ENCODE data around the gene PSMD14.

PSMD14 gene

GRCh38 chr2:161373942-161374341, 65.7 kb downstream of the PSMD14 start:
- no peak overlapping the region for H4K8ac ChIP-seq (ENCODE audit: low read length)
- H4K91ac ChIP-seq (ENCODE audit: low read length): no peak overlapping the region
- peaks cover 5% of the 10 kb centered on the region for H3K79me1 ChIP-seq (replicated peaks; ENCODE audit: low read length, poor library complexity, severe bottlenecking)
- no peak overlapping the region for H3K9ac ChIP-seq (ENCODE audit: low read length)
- no peak overlapping the region for H2BK120ac ChIP-seq (ENCODE audit: low read depth, low read length)
- H3K4me3 ChIP-seq (ENCODE audit: insufficient read depth in 1 of 2, low read depth in 1 of 2, low read length in 2 of 2): no peak overlapping the region
- no peak overlapping the region for H2AK5ac ChIP-seq (ENCODE audit: low read length, severe bottlenecking)
- no peaks in the 10 kb centered on the region for H3K9me3 ChIP-seq (ENCODE audit: control insufficient read depth, low read length)
- H3K27ac ChIP-seq (ENCODE audit: low read length, poor library complexity, severe bottlenecking): no peak overlapping the region
- no peak overlapping the region for H2AFZ ChIP-seq (ENCODE audit: low read depth, low read length)
- no peak overlapping the region for H3K18ac ChIP-seq (ENCODE audit: low read depth in 1 of 2, low read length in 2 of 2)
- no peaks in the 10 kb centered on the region for H3K4me1 ChIP-seq (ENCODE audit: control insufficient read depth, insufficient read depth, low read depth, low read length)
- no peak overlapping the region for H3K4me2 ChIP-seq (ENCODE audit: low read length, poor library complexity, severe bottlenecking)
- H3K36me3 ChIP-seq (ENCODE audit: control insufficient read depth in 1 of 2, insufficient read depth in 2 of 2, low read depth in 1 of 2, low read length in 2 of 2): peaks cover 2 to 54% of the 10 kb centered on the region in 2 experiments
- H3K4ac ChIP-seq (ENCODE audit: low read depth in 1 of 2, low read length in 2 of 2): no peak overlapping the region
- no peak overlapping the region for H3K14ac ChIP-seq (ENCODE audit: low read length in 2 of 2)
- H3K27me3 ChIP-seq (ENCODE audit: control insufficient read depth in 1 of 2, insufficient read depth in 1 of 2, low read length in 2 of 2): no peaks in the 10 kb centered on the region
- H2BK12ac ChIP-seq (ENCODE audit: low read length in 2 of 2): no peak overlapping the region
- DNase-seq: no peak
- H3K23ac ChIP-seq (ENCODE audit: low read length in 2 of 2): no peak overlapping the region
- H2BK5ac ChIP-seq (ENCODE audit: low read depth, low read length, poor library complexity, severe bottlenecking): no peak overlapping the region
- H2BK15ac ChIP-seq (ENCODE audit: low read depth, poor library complexity, severe bottlenecking): no peak overlapping the region

GRCh38 chr2:161374446-161374845, 66.2 kb downstream of the PSMD14 start:
- Histone ChIP-seq H2BK12ac (ENCODE audit: low read length in 2 of 2) (no peak overlapping the region), H3K9ac (ENCODE audit: low read length) (no peak overlapping the region), H2BK5ac (ENCODE audit: low read depth, low read length, poor library complexity, severe bottlenecking) (no peak overlapping the region), H3K4me3 (ENCODE audit: insufficient read depth in 1 of 2, low read depth in 1 of 2, low read length in 2 of 2) (no peak overlapping the region), H3K23ac (ENCODE audit: low read length in 2 of 2) (no peak overlapping the region), H3K18ac (ENCODE audit: low read depth in 1 of 2, low read length in 2 of 2) (no peak overlapping the region), H3K4me1 (ENCODE audit: control insufficient read depth, insufficient read depth, low read depth, low read length) (no peaks in the 10 kb centered on the region), H2AFZ (ENCODE audit: low read depth, low read length) (no peak overlapping the region), H3K4ac (ENCODE audit: low read depth in 1 of 2, low read length in 2 of 2) (no peak overlapping the region), H3K27me3 (ENCODE audit: control insufficient read depth in 1 of 2, insufficient read depth in 1 of 2, low read length in 2 of 2) (no peaks in the 10 kb centered on the region), H4K91ac (ENCODE audit: low read length) (no peak overlapping the region), H2BK15ac (ENCODE audit: low read depth, poor library complexity, severe bottlenecking) (no peak overlapping the region), H3K79me1 (replicated peaks; ENCODE audit: low read length, poor library complexity, severe bottlenecking) (peaks cover 5% of the 10 kb centered on the region), H3K14ac (ENCODE audit: low read length in 2 of 2) (no peak overlapping the region), H3K27ac (ENCODE audit: low read length, poor library complexity, severe bottlenecking) (no peak overlapping the region), H3K9me3 (ENCODE audit: control insufficient read depth, low read length) (no peaks in the 10 kb centered on the region), H3K36me3 (ENCODE audit: control insufficient read depth in 1 of 2, insufficient read depth in 2 of 2, low read depth in 1 of 2, low read length in 2 of 2) (peaks cover 2 to 53% of the 10 kb centered on the region in 2 experiments), H4K8ac (ENCODE audit: low read length) (no peak overlapping the region), H2AK5ac (ENCODE audit: low read length, severe bottlenecking) (no peak overlapping the region), H3K4me2 (ENCODE audit: low read length, poor library complexity, severe bottlenecking) (no peak overlapping the region), H2BK120ac (ENCODE audit: low read depth, low read length) (no peak overlapping the region)
- DNase-seq: no peak
- no CpG with 5 or more reads among the region's 1 CpG for WGBS

GRCh38 chr2:161379740-161380139, 71.5 kb downstream of the PSMD14 start:
- Histone ChIP-seq H2BK12ac (ENCODE audit: low read length in 2 of 2) (no peak overlapping the region), H3K27ac (ENCODE audit: low read length, poor library complexity, severe bottlenecking) (no peak overlapping the region), H4K91ac (ENCODE audit: low read length) (no peak overlapping the region), H3K79me1 (replicated peaks; ENCODE audit: low read length, poor library complexity, severe bottlenecking) (peaks cover 6% of the 10 kb centered on the region), H3K27me3 (ENCODE audit: control insufficient read depth in 1 of 2, insufficient read depth in 1 of 2, low read length in 2 of 2) (no peaks in the 10 kb centered on the region), H2AFZ (ENCODE audit: low read depth, low read length) (no peak overlapping the region), H3K9ac (ENCODE audit: low read length) (no peak overlapping the region), H3K4ac (ENCODE audit: low read depth in 1 of 2, low read length in 2 of 2) (no peak overlapping the region), H3K14ac (ENCODE audit: low read length in 2 of 2) (no peak overlapping the region), H4K8ac (ENCODE audit: low read length) (no peak overlapping the region), H2BK15ac (ENCODE audit: low read depth, poor library complexity, severe bottlenecking) (no peak overlapping the region), H3K4me1 (ENCODE audit: control insufficient read depth, insufficient read depth, low read depth, low read length) (no peaks in the 10 kb centered on the region), H2BK5ac (ENCODE audit: low read depth, low read length, poor library complexity, severe bottlenecking) (no peak overlapping the region), H3K4me2 (ENCODE audit: low read length, poor library complexity, severe bottlenecking) (no peak overlapping the region), H3K4me3 (ENCODE audit: insufficient read depth in 1 of 2, low read depth in 1 of 2, low read length in 2 of 2) (no peak overlapping the region), H3K9me3 (ENCODE audit: control insufficient read depth, low read length) (no peaks in the 10 kb centered on the region), H2BK120ac (ENCODE audit: low read depth, low read length) (no peak overlapping the region), H3K23ac (ENCODE audit: low read length in 2 of 2) (peak overlapping the region in 1 of 2 experiments; percentile 80), H2AK5ac (ENCODE audit: low read length, severe bottlenecking) (no peak overlapping the region), H3K36me3 (ENCODE audit: control insufficient read depth in 1 of 2, insufficient read depth in 2 of 2, low read depth in 1 of 2, low read length in 2 of 2) (peaks cover 0 to 22% of the 10 kb centered on the region in 2 experiments), H3K18ac (ENCODE audit: low read depth in 1 of 2, low read length in 2 of 2) (no peak overlapping the region)
- no peak for DNase-seq
- no CpG with 5 or more reads among the region's 2 CpGs for WGBS

GRCh38 chr2:161381546-161381945, 73.3 kb downstream of the PSMD14 start:
- no peaks in the 10 kb centered on the region for H3K27me3 ChIP-seq (ENCODE audit: control insufficient read depth in 1 of 2, insufficient read depth in 1 of 2, low read length in 2 of 2)
- H2AFZ ChIP-seq (ENCODE audit: low read depth, low read length): no peak overlapping the region
- H3K4ac ChIP-seq (ENCODE audit: low read depth in 1 of 2, low read length in 2 of 2): no peak overlapping the region
- H3K9me3 ChIP-seq (ENCODE audit: control insufficient read depth, low read length): no peaks in the 10 kb centered on the region
- no peak overlapping the region for H3K27ac ChIP-seq (ENCODE audit: low read length, poor library complexity, severe bottlenecking)
- no peak overlapping the region for H2BK5ac ChIP-seq (ENCODE audit: low read depth, low read length, poor library complexity, severe bottlenecking)
- no peak overlapping the region for H2BK15ac ChIP-seq (ENCODE audit: low read depth, poor library complexity, severe bottlenecking)
- 100% methylated on average over 2 of the region's 3 CpGs for WGBS
- H4K91ac ChIP-seq (ENCODE audit: low read length): no peak overlapping the region
- DNase-seq: no peak
- H3K9ac ChIP-seq (ENCODE audit: low read length): peak overlapping the region; percentile 52
- H2BK120ac ChIP-seq (ENCODE audit: low read depth, low read length): no peak overlapping the region
- H3K79me1 ChIP-seq (replicated peaks; ENCODE audit: low read length, poor library complexity, severe bottlenecking): peaks cover 7% of the 10 kb centered on the region
- no peak overlapping the region for H4K8ac ChIP-seq (ENCODE audit: low read length)
- no peaks in the 10 kb centered on the region for H3K4me1 ChIP-seq (ENCODE audit: control insufficient read depth, insufficient read depth, low read depth, low read length)
- no peak overlapping the region for H3K18ac ChIP-seq (ENCODE audit: low read depth in 1 of 2, low read length in 2 of 2)
- no peak overlapping the region for H2BK12ac ChIP-seq (ENCODE audit: low read length in 2 of 2)
- no peak overlapping the region for H2AK5ac ChIP-seq (ENCODE audit: low read length, severe bottlenecking)
- H3K36me3 ChIP-seq (ENCODE audit: control insufficient read depth in 1 of 2, insufficient read depth in 2 of 2, low read depth in 1 of 2, low read length in 2 of 2): peaks cover 0 to 25% of the 10 kb centered on the region in 2 experiments
- H3K14ac ChIP-seq (ENCODE audit: low read length in 2 of 2): no peak overlapping the region
- H3K4me2 ChIP-seq (ENCODE audit: low read length, poor library complexity, severe bottlenecking): no peak overlapping the region
- no peak overlapping the region for H3K23ac ChIP-seq (ENCODE audit: low read length in 2 of 2)
- no peak overlapping the region for H3K4me3 ChIP-seq (ENCODE audit: insufficient read depth in 1 of 2, low read depth in 1 of 2, low read length in 2 of 2)
